Measurements from ENCODE around the gene LGALS3.

LGALS3 gene

DNA sequence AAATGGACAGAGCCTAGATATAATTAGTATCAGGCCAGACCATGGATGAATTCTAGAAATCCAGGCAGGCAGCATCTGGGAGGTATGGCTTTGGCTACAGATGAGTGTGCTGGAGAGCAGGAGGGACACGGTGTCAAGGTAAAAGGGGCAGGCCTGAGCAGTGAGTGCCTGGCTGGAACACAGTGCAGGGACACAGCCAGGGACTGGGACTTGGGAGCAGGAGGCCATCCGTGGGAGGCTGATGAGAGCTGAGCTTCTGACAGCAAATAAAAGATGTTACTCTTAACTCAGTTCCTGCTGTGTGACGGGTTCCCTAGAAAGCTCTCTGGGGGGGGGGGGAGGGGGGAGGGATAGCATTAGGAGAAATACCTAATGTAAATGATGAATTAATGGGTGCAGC is 13.6 kb upstream of the LGALS3 start:
- no peak for DNase-seq (ENCODE audit: low read depth)

DNA sequence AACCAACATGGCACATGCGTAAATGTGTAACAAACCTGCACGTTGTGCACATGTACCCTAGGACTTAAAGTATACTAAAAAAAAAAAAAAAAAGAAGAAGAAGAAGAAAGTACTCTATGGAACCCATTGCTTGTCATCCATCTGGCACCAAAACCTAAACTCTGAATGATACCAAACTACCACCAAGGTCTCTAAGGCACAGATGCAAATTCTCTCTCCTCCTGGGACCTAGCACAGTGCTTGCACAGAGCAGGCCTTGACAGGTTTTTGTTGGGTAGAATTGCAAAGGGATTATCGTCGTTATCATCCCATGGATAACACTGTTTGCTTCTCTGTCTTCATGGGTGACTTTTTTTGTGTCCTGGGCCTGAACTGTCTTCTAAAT is 13.2 kb upstream of the LGALS3 start:
- DNase-seq (ENCODE audit: low read depth): no peak

- no peak for DNase-seq (ENCODE audit: low read depth)
Observed at GRCh38 chr14:55116246-55117030, 12.6 kb upstream of the LGALS3 start.

- no peak for DNase-seq (ENCODE audit: low read depth)
Observed at GRCh38 chr14:55117803-55118441, 11.1 kb upstream of the LGALS3 start.

DNA sequence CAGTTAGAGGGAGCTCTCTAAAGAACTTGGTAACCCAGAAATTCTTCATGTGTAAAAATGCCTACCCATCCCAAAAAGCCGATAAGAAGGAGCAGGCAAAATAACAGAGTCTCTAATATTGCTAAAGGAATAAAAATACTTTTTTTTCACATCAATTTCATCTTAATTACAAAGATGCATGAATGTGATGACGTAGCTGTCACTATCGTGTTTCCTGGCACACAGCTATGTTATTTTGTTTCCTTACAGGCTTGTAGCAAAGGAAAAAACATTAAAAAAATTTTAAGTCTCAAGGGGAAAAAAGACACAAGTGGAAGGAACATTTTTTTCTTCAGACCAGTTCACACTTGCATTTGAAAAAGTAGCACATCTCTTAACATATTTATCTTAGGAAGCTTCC is 10.3 kb upstream of the LGALS3 start:
- no peak for DNase-seq (ENCODE audit: low read depth)

- DNase-seq (ENCODE audit: low read depth): no peak
Observed at GRCh38 chr14:55120571-55121495, 8.2 kb upstream of the LGALS3 start.

DNA sequence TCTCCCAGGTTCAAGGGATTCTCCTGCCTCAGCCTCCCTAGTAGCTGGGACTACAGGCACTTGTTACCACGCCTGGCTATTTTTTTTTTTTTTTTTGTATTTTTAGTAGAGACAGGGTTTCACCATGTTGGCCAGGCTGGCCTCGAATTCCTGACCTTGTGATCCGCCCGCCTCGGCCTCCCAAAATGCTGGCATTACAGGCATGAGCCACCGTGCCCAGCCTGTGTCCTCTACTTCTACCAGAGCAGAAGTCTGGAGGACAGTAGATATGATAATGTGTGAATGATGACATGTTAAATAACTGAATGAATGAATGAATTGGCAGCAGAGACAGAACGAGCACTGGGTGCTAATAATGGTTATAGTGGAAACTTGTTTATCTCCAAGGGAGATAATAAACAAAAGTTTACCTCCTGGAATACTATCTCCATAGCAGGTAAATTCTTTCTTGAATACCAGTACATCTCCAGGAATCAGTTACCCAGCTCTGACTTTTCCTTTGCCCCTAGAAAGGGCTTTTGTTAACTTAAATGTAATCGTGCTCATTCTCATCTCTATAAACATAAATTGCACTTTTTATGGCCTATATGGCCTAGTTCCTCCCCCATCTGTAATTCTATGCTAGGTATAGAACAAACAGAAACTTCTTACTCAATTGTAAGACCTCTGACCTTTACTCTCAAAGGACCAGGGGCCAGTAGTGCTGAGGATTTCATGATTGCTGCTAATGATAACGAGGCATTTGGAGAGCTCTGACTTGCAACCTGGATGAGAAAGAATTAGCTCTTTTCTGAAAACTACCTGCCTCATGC is 7.2 kb upstream of the LGALS3 start:
- no peak for DNase-seq (ENCODE audit: low read depth)

DNA sequence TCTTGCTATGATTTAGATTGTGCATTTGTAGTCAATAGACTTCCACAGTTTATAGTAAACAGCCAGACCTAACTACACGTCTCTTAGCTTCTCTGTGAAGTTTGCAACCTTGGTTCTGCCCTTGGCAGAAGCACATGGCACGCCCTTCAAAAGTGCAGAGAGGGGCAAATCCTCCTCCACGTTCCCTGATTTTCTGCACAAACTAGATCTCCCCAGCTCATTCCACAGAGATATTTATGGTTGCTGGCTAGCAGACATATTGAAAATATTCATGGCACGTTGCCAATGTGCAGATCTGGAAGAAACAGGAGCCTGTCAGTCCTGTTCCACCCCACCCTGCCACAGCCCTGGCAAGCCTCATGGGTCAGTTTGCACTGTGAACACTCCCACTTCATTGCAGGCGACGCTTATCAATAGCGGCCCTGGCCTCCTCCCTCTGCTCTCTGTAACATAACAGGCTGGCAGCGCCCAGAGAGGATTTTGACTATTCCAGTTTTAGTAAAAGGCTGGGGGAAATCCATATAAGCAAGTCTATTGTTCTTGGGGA is 6.5 kb upstream of the LGALS3 start:
- DNase-seq (ENCODE audit: low read depth): no peak

DNA sequence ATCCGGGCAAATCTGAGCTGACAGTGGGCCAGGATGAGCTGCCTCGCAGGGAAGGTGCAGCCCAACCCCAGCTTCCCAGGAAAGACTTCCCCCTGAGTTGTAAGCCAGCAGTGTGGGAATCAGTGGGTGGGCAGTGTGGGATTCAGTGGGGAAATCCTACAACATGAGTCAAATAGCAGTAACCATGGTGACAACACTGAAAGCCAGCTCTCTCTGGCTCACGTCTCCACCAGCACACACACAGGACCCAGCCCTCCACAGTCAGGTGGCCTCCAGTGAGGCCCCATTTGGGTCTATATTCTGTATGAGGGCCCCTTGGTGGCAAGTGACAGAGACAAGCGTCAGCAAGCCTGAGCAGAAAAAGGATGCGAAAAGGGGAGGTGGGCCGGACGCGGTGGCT is 6.0 kb upstream of the LGALS3 start:
- DNase-seq (ENCODE audit: low read depth): no peak

DNA sequence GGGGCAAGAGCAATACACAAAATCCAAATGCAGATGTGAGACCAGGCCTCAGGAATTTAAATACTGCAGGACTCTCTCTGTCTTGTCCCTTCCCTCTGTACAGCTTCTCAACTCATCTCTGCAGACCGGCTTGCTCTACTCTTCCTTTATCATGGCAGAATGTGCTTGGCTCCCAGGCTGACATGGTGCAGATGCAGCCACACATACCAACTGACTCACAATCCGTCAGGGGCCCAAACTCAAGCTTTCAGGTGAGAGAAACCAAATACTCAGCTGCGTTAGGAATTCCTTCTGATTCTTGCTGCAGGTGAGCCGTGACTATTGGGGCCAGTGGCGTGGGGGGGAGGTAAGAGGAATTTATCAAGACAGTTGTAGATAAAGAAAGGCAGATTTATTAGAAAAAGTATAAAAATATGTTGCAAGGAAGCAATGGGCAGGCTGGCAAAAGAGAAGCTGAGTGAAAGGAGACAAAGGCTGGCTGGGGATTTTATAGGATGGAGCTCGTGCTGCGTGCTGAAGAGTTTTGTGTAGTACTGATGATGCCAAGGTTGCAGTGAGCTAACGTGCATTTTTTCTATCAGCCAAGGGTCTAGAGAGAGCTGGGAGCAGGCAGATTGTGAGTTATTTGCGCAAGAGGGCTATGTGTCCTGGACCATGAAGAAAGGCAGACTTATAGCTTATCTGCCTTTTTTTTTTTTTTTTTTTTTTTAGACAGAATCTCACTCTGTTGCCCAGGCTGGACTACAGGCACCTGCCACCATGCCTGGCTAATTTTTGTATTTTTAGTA is 5.0 kb upstream of the LGALS3 start:
- no peak for DNase-seq (ENCODE audit: low read depth)

GRCh38 chr14:55124774-55125386 is 4.2 kb upstream of the LGALS3 start:
- DNase-seq (ENCODE audit: low read depth): no peak

- no peak for DNase-seq (ENCODE audit: low read depth)
Observed at GRCh38 chr14:55125403-55125802, 3.6 kb upstream of the LGALS3 start.

- DNase-seq (ENCODE audit: low read depth): no peak
Observed at GRCh38 chr14:55126034-55126433, 3.0 kb upstream of the LGALS3 start.

DNA sequence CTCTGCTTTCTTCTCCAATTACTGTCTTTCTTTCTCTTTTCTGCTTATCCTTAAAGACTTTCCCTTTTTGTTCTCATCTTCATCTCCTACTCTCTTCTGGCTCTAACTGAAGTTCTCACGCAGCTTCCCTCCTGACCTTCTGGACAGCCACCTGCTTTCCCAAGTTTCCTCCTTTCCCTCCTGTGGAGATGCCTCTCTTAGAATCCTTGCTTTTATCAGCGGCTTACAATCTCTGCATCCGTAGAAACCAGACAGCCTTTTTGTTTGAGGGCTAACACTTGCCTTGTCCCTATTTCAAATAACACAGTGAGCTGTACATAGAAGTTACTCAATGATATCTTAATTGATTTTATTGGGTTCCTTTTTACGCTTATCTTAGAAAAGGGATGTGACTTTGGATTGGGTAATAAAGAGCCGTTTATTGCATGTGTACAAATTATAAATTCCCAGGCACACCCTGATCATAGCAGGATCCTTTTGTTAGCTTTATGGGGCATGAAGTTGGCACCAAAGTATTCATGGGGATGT is 2.1 kb upstream of the LGALS3 start:
- DNase-seq (ENCODE audit: low read depth): no peak

GRCh38 chr14:55127460-55127951 is 1.5 kb upstream of the LGALS3 start:
- DNase-seq (ENCODE audit: low read depth): no peak

DNA sequence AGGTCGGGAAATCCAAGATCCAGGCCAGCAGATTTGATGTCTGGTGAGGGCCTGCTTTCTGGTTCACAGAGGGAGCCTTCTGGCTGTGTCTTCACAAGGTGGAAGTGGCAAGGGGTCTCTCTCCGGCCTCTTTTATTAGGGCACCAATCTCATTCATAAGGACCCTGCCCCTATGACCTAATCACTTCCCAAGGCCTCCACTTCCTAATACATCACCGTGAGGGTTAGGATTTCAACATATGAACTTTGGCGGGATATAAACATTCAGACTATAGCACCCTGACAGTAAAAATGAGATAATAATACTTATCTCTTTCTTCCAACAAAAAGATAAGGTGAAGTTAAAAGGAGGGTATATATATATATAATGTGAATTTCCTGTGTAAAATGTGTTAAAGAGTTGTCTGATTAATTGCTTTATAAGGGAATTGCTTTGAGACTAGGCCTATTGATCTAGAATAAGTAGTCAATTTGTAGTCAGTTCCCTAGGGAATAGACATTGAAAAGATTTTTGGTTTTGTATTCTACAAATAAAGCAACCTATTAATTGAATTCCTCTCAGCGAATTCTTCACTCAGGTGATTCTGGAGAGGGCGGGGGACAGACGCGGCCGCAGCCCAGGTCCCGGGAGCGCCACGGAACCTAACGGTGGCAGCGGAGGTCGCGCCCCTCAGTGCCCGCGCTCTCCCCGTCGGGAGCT is 516 bp upstream of the LGALS3 start:
- DNase-seq (ENCODE audit: low read depth): no peak

GRCh38 chr14:55129428-55130195 is 560 bp downstream of the LGALS3 start:
- DNase-seq (ENCODE audit: low read depth): peak; percentile 28

- DNase-seq (ENCODE audit: low read depth): no peak
Observed at GRCh38 chr14:55130196-55130550, 1.1 kb downstream of the LGALS3 start.
